Effector memory CD4-positive, alpha-beta T cell (primary cell): ENCODE measurements around the gene PCIF1.

Experiments
- DNase-seq, 3 donors: peaks; one replicate each; pipeline ENCODE4 v3.0.0-alpha.2; 2020
- H3K27ac ChIP-seq: 2 replicates; pipeline ENCODE4 v1.7.0; 2013; ENCODE audit warnings: mild to moderate bottlenecking, low read length, moderate library complexity; ENCODE audit not compliant: insufficient read depth, poor library complexity, severe bottlenecking
- H3K27me3 ChIP-seq: replicated peaks from 2 replicates; pipeline ENCODE4 v1.7.0; 2013; ENCODE audit warnings: mild to moderate bottlenecking, low read length; ENCODE audit not compliant: insufficient read depth, control insufficient read depth, poor library complexity, severe bottlenecking
- H3K36me3 ChIP-seq: 2 replicates; pipeline ENCODE4 v1.7.0; 2013; ENCODE audit warnings: mild to moderate bottlenecking, low read length, moderate library complexity; ENCODE audit not compliant: control insufficient read depth, insufficient read depth
- H3K4me1 ChIP-seq: 2 replicates; pipeline ENCODE4 v1.7.0; 2013; ENCODE audit warnings: low read length, mild to moderate bottlenecking; ENCODE audit not compliant: control insufficient read depth, insufficient read depth, poor library complexity, severe bottlenecking
- H3K4me3 ChIP-seq: 2 replicates; pipeline ENCODE4 v1.7.0; 2013; ENCODE audit warnings: low read length, low read depth, mild to moderate bottlenecking; ENCODE audit not compliant: insufficient read depth, poor library complexity, severe bottlenecking
- H3K9me3 ChIP-seq: 2 replicates; pipeline ENCODE4 v1.7.0; 2013; ENCODE audit warnings: mild to moderate bottlenecking, low read length, moderate library complexity; ENCODE audit not compliant: control insufficient read depth

PCIF1 gene

DNA sequence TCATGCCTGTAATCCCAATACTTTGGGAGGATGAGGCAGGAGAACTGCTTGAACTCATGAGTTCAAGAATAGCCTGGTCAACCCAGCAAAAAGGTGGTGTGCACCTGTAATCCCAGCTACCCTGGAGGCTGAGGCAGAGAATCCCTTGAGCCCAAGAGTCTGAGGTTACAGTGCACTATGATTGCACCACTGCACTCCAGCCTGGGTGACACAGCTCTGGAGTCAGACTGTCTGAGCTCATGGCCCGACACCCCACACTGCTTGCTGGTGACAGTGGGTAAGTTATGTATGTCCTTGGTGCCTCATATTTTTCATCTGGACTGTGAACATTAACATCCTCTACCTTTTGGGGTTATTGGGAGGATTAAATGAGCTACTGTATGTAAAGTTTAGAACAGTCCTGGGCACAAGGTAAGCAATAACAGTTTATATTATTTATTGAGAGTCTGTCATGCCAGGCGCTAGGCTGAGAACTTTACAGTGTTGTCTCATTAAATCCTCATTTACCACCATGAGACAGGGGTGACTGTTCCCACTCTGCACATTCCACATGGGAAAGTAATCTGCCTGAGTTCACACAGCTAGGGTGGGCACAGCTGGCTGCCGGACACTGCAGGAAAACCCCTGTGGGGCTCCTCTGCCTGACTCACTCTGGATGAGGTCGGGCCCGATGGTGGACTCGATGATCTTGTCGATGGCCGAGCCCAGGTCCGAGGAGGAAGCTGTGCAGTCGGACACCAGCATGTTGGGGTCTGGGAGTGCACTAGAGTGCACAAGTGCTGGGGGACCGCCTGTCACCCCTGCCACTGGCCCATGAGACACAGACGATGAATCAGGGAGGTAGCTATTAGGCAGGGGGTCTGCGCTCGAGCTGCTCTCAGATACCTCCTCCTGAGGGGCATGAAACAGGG, 34.6 kb downstream of the PCIF1 start:
- Histone ChIP-seq H3K4me1 (peaks cover 18% of the 10 kb centered on the region), H3K27ac (peak overlapping the region; percentile 0), H3K27me3 (no peaks in the 10 kb centered on the region), H3K4me3 (peak overlapping the region; percentile 71), H3K36me3 (peaks cover 50% of the 10 kb centered on the region), H3K9me3 (no peaks in the 10 kb centered on the region)
- no peak for DNase-seq

DNA sequence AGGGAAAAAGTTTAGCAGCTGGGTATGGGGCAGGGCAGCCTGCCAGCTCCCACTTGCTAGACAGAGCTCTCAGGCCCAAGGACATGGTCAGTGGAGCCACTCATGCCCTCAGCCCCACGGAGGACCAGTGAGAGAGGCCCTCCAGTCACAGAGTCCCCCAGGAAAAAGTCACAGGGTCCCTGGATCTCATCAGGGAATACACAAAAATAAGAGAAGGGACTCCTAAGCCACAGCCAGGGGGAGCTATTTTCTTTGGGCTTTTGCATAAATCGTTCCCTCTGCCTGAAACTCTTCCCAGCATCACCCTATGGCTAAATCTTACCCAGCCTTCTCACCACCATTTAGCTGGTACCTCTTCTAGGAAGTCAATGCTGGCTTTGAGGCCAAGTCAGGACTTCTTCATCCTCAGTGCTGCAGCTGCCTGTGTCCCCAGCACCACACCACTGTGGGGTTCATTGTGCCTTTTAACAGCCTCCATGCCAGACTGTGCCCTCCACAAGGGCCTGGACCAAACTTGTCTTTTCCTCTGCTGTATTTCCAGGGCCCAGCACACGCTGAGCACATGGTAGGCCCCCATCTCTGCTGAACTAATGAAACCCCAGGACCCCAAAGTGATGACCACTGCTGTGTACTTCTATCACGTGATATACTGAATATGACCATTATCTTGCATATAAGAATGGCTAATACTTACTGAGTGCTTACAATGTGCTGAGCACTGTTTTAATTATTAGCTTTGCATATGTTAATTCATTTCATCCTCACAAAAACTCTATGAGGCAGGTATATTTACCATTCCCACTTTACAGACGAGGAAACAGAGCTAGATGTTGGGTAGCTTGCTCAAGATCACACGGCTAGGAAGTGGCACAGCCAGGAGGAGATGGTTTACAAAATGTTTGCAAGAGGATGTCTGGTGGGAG, 35.5 kb downstream of the PCIF1 start:
- Histone ChIP-seq H3K27me3 (no peaks in the 10 kb centered on the region), H3K4me1 (peaks cover 18% of the 10 kb centered on the region), H3K4me3 (peak overlapping the region; percentile 71), H3K27ac (peak overlapping the region; percentile 0), H3K36me3 (peaks cover 41% of the 10 kb centered on the region), H3K9me3 (no peaks in the 10 kb centered on the region)
- no peak for DNase-seq

DNA sequence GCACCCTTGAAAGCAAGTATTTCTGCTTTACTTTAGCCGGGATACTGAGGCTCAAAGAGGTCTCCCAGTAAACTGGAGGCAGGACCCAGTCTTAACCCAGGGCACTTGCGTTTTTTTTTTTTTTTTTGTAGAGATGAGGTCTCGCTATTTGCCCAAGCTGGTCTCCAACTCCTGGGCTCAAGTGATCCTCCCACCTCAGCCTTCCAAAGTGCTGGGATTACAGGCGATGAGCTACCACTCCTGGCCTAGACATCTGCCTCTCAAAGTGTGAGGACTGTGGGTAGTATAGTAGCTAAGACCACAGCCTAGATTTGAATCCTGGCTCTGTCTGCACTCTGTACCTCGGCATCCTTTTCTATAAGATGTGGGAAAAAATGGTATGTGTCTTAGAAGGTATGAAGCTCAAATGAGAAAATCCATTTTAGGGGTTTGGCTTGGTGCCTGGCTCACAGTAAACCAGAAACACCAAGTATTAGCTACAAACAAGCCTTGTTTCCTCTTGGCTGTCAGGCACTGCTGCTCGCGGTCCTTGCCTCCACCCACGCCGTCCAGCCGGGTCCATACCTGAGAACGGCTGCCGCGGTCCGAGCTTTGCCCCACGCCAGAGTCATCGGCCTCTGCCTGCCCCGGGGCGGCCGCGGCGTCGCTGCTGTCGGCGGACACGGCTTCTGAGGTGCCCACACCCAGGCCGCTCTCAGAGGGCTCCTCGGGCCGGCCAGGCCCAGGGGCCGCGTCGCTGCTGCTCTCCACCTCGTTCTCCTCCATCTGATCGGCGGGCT, 36.4 kb downstream of the PCIF1 start:
- no peak for DNase-seq
- H3K4me3 ChIP-seq = peak overlapping the region; percentile 71
- H3K27ac ChIP-seq = peak overlapping the region; percentile 99

DNA sequence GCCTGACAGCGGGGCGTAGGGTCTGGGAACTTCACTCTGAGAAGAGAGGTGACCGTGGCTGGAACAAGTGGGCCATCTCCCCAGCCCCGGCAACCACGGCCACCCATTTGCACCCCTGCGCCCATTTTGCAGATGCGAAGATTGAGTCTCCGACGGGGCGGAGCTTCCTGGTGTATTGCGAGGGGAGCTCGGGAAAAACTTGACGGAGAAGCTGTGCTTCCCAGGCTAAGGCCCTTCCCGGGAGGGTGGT, 36.9 kb downstream of the PCIF1 start:
- peak overlapping the region; percentile 99 for H3K27ac ChIP-seq
- H3K9me3 ChIP-seq = no peaks in the 10 kb centered on the region
- H3K4me3 ChIP-seq = peak overlapping the region; percentile 71
- peaks cover 29% of the 10 kb centered on the region for H3K36me3 ChIP-seq
- no peak for DNase-seq
- no peaks in the 10 kb centered on the region for H3K27me3 ChIP-seq
- peaks cover 18% of the 10 kb centered on the region for H3K4me1 ChIP-seq

More for the DNA sequence above, 36.4 kb downstream of the PCIF1 start:
- Histone ChIP-seq H3K4me1 (peaks cover 18% of the 10 kb centered on the region), H3K9me3 (no peaks in the 10 kb centered on the region), H3K27me3 (no peaks in the 10 kb centered on the region), H3K36me3 (peaks cover 33% of the 10 kb centered on the region)

DNA sequence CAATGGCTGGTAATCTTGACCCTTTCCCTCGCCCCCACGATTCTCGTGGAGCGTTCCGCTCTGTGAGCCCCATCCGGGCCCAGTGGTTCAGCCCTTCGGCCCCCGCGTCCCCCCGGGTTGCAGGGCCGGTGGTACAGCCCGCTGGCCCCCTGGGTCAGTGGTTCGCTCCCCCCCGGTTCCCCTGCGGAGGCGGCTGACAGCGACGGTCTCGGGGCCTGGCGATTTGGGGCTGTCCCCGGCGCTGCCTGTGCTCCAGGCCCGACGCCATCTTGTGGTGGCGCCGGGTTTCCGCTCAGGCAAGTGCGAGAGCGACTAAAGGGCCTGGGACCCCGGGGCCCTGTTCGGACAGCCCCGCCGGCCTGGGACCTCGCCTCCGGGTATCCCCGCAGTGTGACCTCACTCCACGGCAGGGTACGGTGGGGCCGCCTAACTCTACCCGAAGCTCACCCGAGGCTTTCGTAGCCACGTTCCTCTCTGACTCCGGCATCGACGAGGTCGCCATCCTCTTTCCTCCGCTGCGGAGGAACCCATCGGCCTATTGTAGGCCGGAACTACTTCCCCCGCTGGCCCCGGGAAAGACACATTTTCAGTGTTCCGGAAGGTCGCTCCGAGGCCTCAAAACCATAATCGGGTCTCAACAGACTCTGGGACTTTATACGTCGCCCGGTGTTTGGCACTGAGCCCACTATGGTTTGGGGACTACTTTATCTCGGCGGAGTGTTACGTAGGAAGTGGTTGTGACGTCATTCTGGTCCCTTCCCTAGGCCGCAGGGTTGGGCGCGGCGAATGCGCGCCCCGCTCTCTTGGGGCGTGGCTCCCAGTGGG, 37.4 kb downstream of the PCIF1 start, which contains the start of gene ZNF335:
Gene ZNF335 (minus strand): TSS at position 529 of the 825 bp plus-strand sequence. CDS start 793 bp downstream, outside the sequence.
- no peaks in the 10 kb centered on the region for H3K9me3 ChIP-seq

DNA sequence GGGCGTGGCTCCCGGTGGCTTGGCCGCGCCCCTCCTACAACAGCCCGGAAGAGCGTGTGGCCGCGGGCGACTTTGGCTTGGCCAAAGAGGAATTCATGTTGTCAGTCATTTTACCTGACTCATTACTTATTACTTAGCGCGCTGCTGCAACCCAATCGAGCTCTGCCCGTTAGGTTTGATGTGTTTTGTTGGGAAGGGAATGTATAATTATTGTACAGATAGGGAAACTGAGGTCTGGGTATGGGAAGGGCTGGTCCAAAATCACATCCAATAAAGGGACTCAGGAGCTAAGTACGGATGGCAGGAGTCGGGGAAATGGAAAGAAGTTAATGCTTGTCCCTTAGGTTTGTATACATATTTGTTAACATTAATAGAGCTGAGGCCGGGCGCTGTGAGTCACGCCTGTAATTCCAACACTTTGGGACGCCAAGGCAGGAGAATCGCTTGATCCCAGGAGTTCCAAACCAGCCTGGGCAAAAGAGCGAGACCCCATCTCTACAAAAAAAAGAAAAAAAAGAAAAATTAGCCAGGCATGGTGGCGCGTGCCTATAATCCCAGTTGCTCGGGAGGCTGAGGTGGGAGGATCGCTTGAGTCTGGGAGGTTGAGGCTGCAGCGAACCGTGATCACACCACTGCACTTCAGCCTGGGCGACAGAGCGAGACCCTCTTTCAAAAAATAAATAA, 38.2 kb downstream of the PCIF1 start:
- no peaks in the 10 kb centered on the region for H3K27me3 ChIP-seq
- H3K4me1 ChIP-seq = peaks cover 18% of the 10 kb centered on the region
- no peak for DNase-seq
- H3K36me3 ChIP-seq = peaks cover 20% of the 10 kb centered on the region
- peak overlapping the region; percentile 71 for H3K4me3 ChIP-seq
- no peaks in the 10 kb centered on the region for H3K9me3 ChIP-seq
- H3K27ac ChIP-seq = peak overlapping the region; percentile 99

More for the DNA sequence above, 37.4 kb downstream of the PCIF1 start, which contains the start of gene ZNF335:
- peak; percentile 89 to 91 (median 89) for DNase-seq
- Histone ChIP-seq H3K4me1 (peaks cover 18% of the 10 kb centered on the region), H3K36me3 (peaks cover 28% of the 10 kb centered on the region), H3K27me3 (no peaks in the 10 kb centered on the region), H3K4me3 (peak within 1 kb of the TSS; percentile 71), H3K27ac (peak within 1 kb of the TSS; percentile 99)

DNA sequence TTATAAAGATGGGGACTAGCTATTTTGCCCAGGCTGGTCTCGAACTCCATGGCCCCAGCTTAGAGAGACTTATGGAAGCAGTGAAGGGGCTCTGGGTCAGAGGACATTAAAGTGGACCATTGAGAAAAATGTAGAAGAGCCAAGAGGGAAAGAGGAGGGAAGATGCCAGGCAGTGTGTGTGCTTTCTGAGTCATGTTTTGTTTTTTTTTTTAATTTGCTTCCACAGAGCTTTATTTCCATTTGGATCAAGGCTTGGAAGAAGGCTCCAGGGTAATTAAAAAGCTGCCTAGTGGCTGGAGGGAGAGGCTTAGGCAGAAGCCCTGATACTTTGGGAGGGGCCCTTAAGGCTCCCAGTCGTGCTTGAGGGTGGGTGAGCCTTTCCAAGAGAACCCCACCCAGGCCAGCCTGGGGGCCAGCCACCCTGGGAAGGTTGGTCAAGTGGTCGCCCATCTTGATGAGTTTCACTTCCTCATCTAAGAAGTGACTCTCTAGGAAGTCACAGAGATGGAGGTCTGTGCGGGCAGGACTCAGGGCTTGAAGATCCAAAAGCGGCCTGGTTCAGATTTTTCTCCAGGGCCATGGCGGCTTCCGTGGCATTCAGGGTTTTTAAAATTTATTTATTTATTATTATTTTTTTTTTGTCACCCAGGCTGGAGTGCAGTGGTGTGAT, 40.5 kb downstream of the PCIF1 start:
- Histone ChIP-seq H3K27me3 (no peaks in the 10 kb centered on the region), H3K9me3 (no peaks in the 10 kb centered on the region), H3K36me3 (no peaks in the 10 kb centered on the region), H3K4me1 (peaks cover 9% of the 10 kb centered on the region), H3K27ac (no peak overlapping the region), H3K4me3 (no peak overlapping the region)
- no peak for DNase-seq

DNA sequence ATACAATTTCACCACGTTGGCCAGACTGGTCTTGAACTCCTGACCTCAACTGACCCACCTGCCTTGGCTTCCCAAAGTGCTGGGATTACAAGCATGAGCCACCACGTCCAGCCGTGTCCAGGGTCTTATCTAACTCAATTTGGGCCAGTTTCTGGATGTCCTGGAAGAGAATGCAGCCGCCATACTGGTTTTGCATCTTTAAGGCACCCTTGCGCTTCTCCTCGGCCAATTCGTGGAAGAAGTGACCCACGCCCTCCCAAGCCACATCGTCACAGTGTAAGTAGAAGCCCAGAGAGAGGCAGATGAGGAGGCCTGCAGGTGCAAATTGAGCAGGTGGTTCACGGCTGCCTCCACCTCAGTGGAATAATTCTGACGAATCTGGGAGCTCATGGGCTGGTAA, 41.2 kb downstream of the PCIF1 start:
- no peak for DNase-seq
- Histone ChIP-seq H3K4me3 (no peak overlapping the region), H3K9me3 (no peaks in the 10 kb centered on the region), H3K27me3 (no peaks in the 10 kb centered on the region), H3K27ac (no peak overlapping the region), H3K4me1 (peaks cover 5% of the 10 kb centered on the region), H3K36me3 (no peaks in the 10 kb centered on the region)
